B cell (primary cell): ENCODE data around the gene PEPD. TPM values are rescaled to one million over a fixed set of nuclear protein-coding genes. Genes with fewer than 3 reads are reported as not detected.

Experiments used
- ATAC-seq: fragments of 200-7000 bp; cut with Tn5 transposase; one replicate; pipeline ENCODE4 v1.10.0; 2021; ENCODE audit warnings: low read depth, mild to moderate bottlenecking, moderate number of reproducible peaks, moderate library complexity
- CTCF ChIA-PET: fragments of 350-600 bp; sonication (Branson Sonifier 250); formaldehyde crosslinking; loops from one replicate; lab custom pipeline; 2021; ENCODE audit warnings: antibody characterized with exemption, inconsistent platforms; lab: Charles Lee
- POLR2A ChIA-PET: fragments of 350-600 bp; sonication (Branson Sonifier 250); formaldehyde crosslinking; loops from one replicate; lab custom pipeline; 2021; ENCODE audit warnings: antibody characterized with exemption; lab: Charles Lee
- DNase-seq: peaks from one replicate; pipeline ENCODE4 v3.0.0; 2013
- H2AFZ ChIP-seq: 2 replicates; pipeline ENCODE4 v1.6.1; 2012; ENCODE audit warnings: mild to moderate bottlenecking, low read depth, low read length; ENCODE audit not compliant: insufficient read depth, poor library complexity, severe bottlenecking
- H3K27ac ChIP-seq, 2 donors: 1 replicate in 1 of 2; 2 replicates in 1 of 2; pipeline ENCODE4 v1.5.1; 2012 to 2013; ENCODE audit warnings: low read length in 2 of 2, mild to moderate bottlenecking in 2 of 2, moderate library complexity in 1 of 2
- H3K27me3 ChIP-seq, 4 experiments: fragments of 200-600 bp in 1 of 4; sonication (generic) in 1 of 4; replicated peaks in 1 of 4; 1 replicate in 2 of 4; 2 replicates in 2 of 4; pipeline versions ENCODE4 v1.6.1 to v1.7.0; 2013 to 2016; ENCODE audit warnings: low read length in 3 of 4, mild to moderate bottlenecking in 2 of 4, mixed read lengths in 1 of 4, moderate library complexity in 1 of 4; ENCODE audit not compliant: insufficient read depth in 4 of 4, control insufficient read depth in 3 of 4; ENCODE audit errors: control extremely low read depth in 1 of 4
- H3K36me3 ChIP-seq, 2 experiments: replicated peaks in 1 of 2; 1 replicate in 1 of 2; 2 replicates in 1 of 2; pipeline versions ENCODE4 v1.6.1 to v1.7.1; 2013; ENCODE audit warnings: low read length in 1 of 2; ENCODE audit not compliant: insufficient read depth in 2 of 2, control insufficient read depth in 1 of 2; ENCODE audit errors: control extremely low read depth in 1 of 2, extremely low read depth in 1 of 2
- H3K4me1 ChIP-seq, 2 donors: fragments of 200-600 bp in 1 of 2; sonication (generic) in 1 of 2; 1 replicate in 1 of 2; 2 replicates in 1 of 2; pipeline versions ENCODE4 v1.5.1 to v1.6.1; 2013 to 2017; ENCODE audit warnings: low read length in 2 of 2; ENCODE audit not compliant: control insufficient read depth in 2 of 2, insufficient read depth in 2 of 2
- H3K4me2 ChIP-seq: replicated peaks from 2 replicates; pipeline ENCODE3; 2012; ENCODE audit warnings: mild to moderate bottlenecking, low read depth, low read length; ENCODE audit not compliant: poor library complexity, severe bottlenecking
- H3K4me3 ChIP-seq, 5 experiments: fragments of 200-600 bp in 1 of 5; sonication (generic) in 1 of 5; 1 replicate in 3 of 5; 2 replicates in 2 of 5; pipeline versions ENCODE4 v1.5.1 to v1.7.0; 2011 to 2016; ENCODE audit warnings: low read length in 4 of 5, mild to moderate bottlenecking in 4 of 5, low read depth in 2 of 5, control low read depth in 1 of 5, moderate library complexity in 1 of 5; ENCODE audit not compliant: insufficient read depth in 1 of 5; ENCODE audit errors: control extremely low read depth in 1 of 5, extremely low read depth in 1 of 5
- H3K79me2 ChIP-seq: fragments of 200-600 bp; sonication (generic); one replicate; pipeline ENCODE4 v1.6.0; 2016; ENCODE audit warnings: low read length; ENCODE audit not compliant: control insufficient read depth, insufficient read depth
- H3K9ac ChIP-seq: fragments of 200-600 bp; sonication (generic); 2 replicates; pipeline ENCODE4 v1.6.1; 2017; ENCODE audit warnings: mild to moderate bottlenecking, low read length, moderate library complexity
- H3K9me3 ChIP-seq, 3 donors: one replicate each; pipeline versions ENCODE4 v1.6.1 to v1.7.1; 2013; ENCODE audit warnings: low read length in 2 of 3; ENCODE audit not compliant: control insufficient read depth in 2 of 3, insufficient read depth in 1 of 3; ENCODE audit errors: control extremely low read depth in 1 of 3
- H4K20me1 ChIP-seq: 2 replicates; pipeline ENCODE4 v1.6.0; 2012; ENCODE audit warnings: mild to moderate bottlenecking, low read length; ENCODE audit not compliant: insufficient read depth, control insufficient read depth, poor library complexity, severe bottlenecking
- H3K27ac Mint-ChIP-seq: one replicate; pipeline ENCODE4 v1.8.0; 2021; ENCODE audit warnings: mixed read lengths
- H3K27me3 Mint-ChIP-seq: one replicate; pipeline ENCODE4 v1.8.0; 2021; ENCODE audit warnings: mixed read lengths
- H3K4me1 Mint-ChIP-seq: one replicate; pipeline ENCODE4 v1.8.0; 2021; ENCODE audit warnings: mixed read lengths
- H3K4me3 Mint-ChIP-seq: one replicate; pipeline ENCODE4 v1.8.0; 2021; ENCODE audit warnings: mixed read lengths
- H3K9me3 Mint-ChIP-seq: one replicate; pipeline ENCODE4 v1.8.0; 2022; ENCODE audit warnings: mixed read lengths; ENCODE audit not compliant: insufficient read depth
- CTCF ChIP-seq: fragments of 200-600 bp; IDR thresholded peaks from one replicate; pipeline ENCODE4 v1.8.0; 2022; ENCODE audit warnings: antibody characterized with exemption, mild to moderate bottlenecking
- EZH2 ChIP-seq: IDR thresholded peaks from 2 replicates; pipeline ENCODE4 v1.6.1; 2012; ENCODE audit warnings: borderline replicate concordance, low read depth, mild to moderate bottlenecking, moderate library complexity, low read length; ENCODE audit not compliant: insufficient read depth, poor library complexity, severe bottlenecking
- WGBS: methylation state at CpG from one replicate; pipeline ENCODE4 v1.1.5; 2013; ENCODE audit warnings: missing lambda C conversion rate; ENCODE audit not compliant: insufficient coverage; 5-methylcytosine and 5-hydroxymethylcytosine counted together
- intact Hi-C: fragments of 100-400 bp; cut with micrococcal nuclease; formaldehyde crosslinking; loops from one replicate; pipeline ENCODE4 v1.10.0; 2022
- polyA plus RNA-seq: library from polyadenylated mRNA; depleted of rRNA; stranded (reverse); fragments of >200 nt; gene quantifications from 2 replicates; pipeline ENCODE4 v1.2.3, GENCODE V29; 2012
- total RNA-seq, 2 donors: library from RNA; stranded (reverse); fragments of 120-200 nt in 1 of 2; gene quantifications; 1 replicate in 1 of 2; 2 replicates in 1 of 2; pipeline versions ENCODE4 v1.2.3 to v1.2.4, GENCODE V29; 2013 to 2022

PEPD gene
- total and polyA plus RNA-seq, 2 donors (not counting 1 experiment from before 2014, with no cell fraction given), result 36.4 to 42.7 TPM

- H3K27me3 Mint-ChIP-seq, result peaks cover 19% of the 10 kb centered on the region
- intact Hi-C loops, result no loop called here
Observed at GRCh38 chr19:33530842-33531241, 9.3 kb upstream of the PEPD start.

GRCh38 chr19:33530296-33530695 is 8.7 kb upstream of the PEPD start:
- intact Hi-C loops, result no loop called here
- peaks cover 17% of the 10 kb centered on the region for H3K27me3 Mint-ChIP-seq
- H3K4me3 Mint-ChIP-seq, result no peak overlapping the region
- no peak for DNase-seq
- no peaks in the 10 kb centered on the region for H3K36me3 ChIP-seq
- ChIA-PET POLR2A (no interaction called here), CTCF (no interaction called here)
- H3K9me3 ChIP-seq, result no peaks in the 10 kb centered on the region
- no peaks in the 10 kb centered on the region for H4K20me1 ChIP-seq
- no peaks in the 10 kb centered on the region for H3K79me2 ChIP-seq
- no peak overlapping the region for H3K9ac ChIP-seq
- no peak overlapping the region for H3K4me2 ChIP-seq
- 85% methylated on average over 3 of the region's 3 CpGs for WGBS
- no peaks in the 10 kb centered on the region for H3K4me1 ChIP-seq
- H3K9me3 Mint-ChIP-seq, result no peaks in the 10 kb centered on the region
- ATAC-seq, result no peak
- H2AFZ ChIP-seq, result no peak overlapping the region
- H3K27ac ChIP-seq, result no peak overlapping the region
- H3K27ac Mint-ChIP-seq, result no peak overlapping the region
- peaks cover 0 to 5% (median 2%) of the 10 kb centered on the region in 4 experiments for H3K27me3 ChIP-seq
- no peaks in the 10 kb centered on the region for H3K4me1 Mint-ChIP-seq
- TF ChIP-seq EZH2, result no peak
- no peak for TF ChIP-seq CTCF
- no peak overlapping the region for H3K4me3 ChIP-seq

More at GRCh38 chr19:33530842-33531241, 9.3 kb upstream of the PEPD start:
- WGBS, result 53% methylated on average over 3 of the region's 4 CpGs
- no peaks in the 10 kb centered on the region for H3K9me3 Mint-ChIP-seq
- ATAC-seq (no peak), DNase-seq (no peak)
- no peaks in the 10 kb centered on the region for H3K36me3 ChIP-seq
- no peak overlapping the region for H2AFZ ChIP-seq
- no peak overlapping the region for H3K4me3 Mint-ChIP-seq
- no peak for TF ChIP-seq EZH2
- TF ChIP-seq CTCF, result no peak
- H3K4me1 Mint-ChIP-seq, result no peaks in the 10 kb centered on the region
- no peaks in the 10 kb centered on the region for H3K4me1 ChIP-seq
- no peak overlapping the region for H3K27ac Mint-ChIP-seq
- peaks cover 0 to 5% (median 2%) of the 10 kb centered on the region in 4 experiments for H3K27me3 ChIP-seq
- no peak overlapping the region for H3K4me2 ChIP-seq
- ChIA-PET POLR2A (no interaction called here), CTCF (no interaction called here)
- H4K20me1 ChIP-seq, result no peaks in the 10 kb centered on the region
- no peak overlapping the region for H3K27ac ChIP-seq
- H3K9me3 ChIP-seq, result no peaks in the 10 kb centered on the region
- no peaks in the 10 kb centered on the region for H3K79me2 ChIP-seq
- no peak overlapping the region for H3K4me3 ChIP-seq
- H3K9ac ChIP-seq, result no peak overlapping the region
